Stimulated activated CD4-positive, alpha-beta T cell treated with anti-CD3 and anti-CD28 coated beads, Interleukin-12 subunit alpha, Interleukin-12 subunit beta, amount 100 ng/mL, for 48 hours (primary cell): ENCODE data around the gene GLS2.
"Not testable (repeated sequence)": the region's sequence is repeated elsewhere in the genome, so short reads cannot be mapped to it uniquely, and the experiment has no call there.

Experiments used
- DNase-seq, 3 donors: peaks; one replicate each; pipeline ENCODE4 v3.0.0-alpha.2; 2020; ENCODE audit warnings: low read depth in 2 of 3, low spot score in 1 of 3

GLS2 gene

DNA sequence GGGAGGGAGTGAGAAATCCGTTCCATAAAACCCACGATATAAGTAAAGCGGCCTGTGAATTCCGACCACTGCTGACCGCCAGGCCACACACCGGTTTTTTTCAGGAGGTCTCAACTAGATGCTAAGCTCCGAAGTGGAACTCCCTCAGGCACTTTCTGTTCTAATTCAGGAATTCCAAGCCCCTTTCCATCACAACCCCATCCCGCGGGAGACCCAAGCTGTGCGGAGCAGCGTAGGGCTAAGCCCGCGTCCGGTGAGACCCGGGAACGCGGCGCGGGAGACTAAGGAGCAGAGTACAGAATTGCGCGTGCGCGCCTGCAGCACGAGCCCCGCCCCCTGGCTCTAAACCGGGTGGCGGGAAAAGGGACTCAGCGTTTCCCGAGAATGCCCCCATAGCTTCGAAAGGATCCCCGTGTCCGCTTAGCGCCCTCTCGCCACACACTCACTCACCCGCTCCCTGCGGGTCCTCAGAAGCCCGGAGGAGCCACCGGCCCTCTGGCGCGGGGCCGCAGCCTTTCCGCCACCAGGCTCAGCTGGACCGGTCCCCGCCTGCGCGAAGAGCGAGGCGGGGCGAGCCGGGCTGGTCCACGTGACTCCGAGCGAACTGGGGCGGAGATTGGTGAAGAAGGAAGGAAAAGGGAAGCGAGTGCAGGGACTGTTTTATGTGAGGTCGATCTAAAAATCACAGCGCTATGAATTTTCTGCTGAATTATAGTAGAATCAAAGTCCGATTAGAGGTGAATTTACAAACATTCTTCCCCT is 38.9 kb downstream of the GLS2 start, which contains the start of gene TIMELESS:
Gene TIMELESS (minus strand): TSS at position 567 of the 762 bp plus-strand sequence. CDS start 15,256 bp downstream, outside the sequence.
- DNase-seq = peak; percentile 72 to 84 (median 75)

- DNase-seq = not testable (repeated sequence)
These were observed 44.8 kb downstream of the GLS2 start for GRCh38 chr12:56443208-56443607.

DNA sequence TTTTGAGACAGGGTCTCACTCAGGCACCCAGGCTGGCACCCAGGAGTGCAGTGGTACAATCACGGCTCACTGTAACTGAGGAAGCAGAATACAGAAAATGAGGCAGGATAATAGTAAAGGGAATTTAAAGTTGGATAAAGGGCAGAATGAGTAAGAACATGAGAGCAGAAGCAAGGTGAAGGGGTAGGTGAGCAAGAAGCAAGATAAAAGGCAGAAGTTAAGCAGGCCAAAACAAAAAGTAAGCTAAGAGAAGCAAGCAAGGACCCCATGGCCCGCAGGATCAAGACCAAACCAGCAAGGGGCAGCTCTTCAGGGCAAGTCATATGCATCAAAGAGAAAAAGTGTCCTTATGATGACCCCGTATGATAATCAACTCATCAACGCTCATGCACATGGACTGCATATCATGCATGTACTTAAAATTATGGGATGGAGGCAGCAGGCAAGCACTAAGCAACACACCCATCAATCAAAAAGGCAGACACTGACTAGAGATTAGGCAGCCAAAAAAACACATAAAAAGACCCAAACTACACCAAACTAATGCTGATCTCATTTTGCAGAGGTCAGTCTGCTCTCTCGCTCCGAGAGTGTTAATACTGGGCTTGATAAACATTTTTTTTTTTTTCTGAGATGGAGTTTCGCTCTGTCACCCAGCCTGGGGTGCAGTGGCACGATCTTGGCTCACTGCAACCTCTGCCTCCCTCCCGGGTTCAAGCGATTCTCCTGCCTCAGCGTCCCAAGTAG is 50.4 kb downstream of the GLS2 start:
- no peak for DNase-seq

GRCh38 chr12:56434828-56435227 is 53.1 kb downstream of the GLS2 start:
- DNase-seq = no peak

DNA sequence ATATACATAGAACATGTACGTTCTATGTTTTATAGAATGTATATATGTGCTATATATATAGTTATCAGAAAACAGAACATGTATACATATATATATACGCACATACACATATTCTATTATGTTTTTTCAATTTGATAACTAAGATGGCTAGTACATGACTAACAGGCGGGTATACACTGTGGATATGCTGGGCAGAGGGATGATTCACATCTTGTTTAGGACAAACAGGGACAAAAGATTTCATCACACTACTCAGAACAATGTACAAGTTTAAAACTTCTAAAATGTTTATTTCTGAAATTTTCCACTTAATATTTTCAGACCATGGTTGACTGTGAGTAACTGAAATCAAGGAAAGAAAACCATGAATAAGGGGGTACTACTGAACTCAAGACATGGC is 56.1 kb downstream of the GLS2 start:
- no peak for DNase-seq

- no peak for DNase-seq
These were observed 56.7 kb downstream of the GLS2 start for GRCh38 chr12:56431288-56431687.

DNA sequence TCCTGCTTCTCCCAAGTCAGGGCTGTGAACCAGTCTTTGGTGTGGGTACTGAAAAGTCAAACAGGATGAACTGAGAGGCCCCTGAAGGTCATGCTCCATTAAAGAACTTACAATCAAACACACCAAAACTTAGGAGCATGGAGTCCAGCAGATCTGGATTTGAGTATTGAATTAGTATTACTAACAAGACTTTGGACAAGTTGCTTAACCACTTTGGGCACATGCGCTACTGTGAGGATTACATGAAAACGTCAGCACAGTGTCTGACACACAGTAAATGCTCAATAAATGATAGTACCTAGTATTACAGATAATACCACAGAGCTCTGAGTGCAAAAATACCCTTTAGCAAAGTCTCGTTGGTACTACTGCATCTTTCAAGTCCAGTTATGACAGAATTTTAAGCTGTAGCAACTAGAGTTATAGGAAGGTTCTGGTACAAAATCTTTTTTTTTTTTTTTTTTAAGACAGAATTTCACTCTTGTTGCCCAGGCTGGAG is 62.0 kb downstream of the GLS2 start:
- DNase-seq = no peak

DNA sequence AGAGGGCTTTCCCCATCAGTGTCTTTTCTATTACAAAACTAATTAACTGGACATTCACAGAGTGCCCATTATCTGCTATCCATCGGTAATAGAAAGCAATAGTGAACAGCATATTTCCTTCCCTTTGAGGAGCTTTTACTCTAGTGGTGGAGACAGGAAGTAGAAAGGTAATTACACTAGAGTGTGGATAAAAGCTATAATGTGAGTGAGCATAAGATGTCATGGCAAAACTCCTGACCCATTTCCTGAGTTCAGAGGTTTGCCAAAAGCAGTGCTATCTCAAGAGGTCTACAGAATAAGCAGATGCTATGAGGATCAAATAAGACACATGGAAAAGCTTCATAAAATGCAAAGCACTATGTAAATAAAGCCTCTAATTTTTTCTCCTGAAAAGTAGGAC is 62.8 kb downstream of the GLS2 start:
- no peak for DNase-seq
